ENCODE measurements around the gene FRG1.

- TF ChIP-seq POLR2A (IDR thresholded peaks at IDR 0.05; ENCODE audit: low read length) (no peak), GATA1 (IDR thresholded peaks at IDR 0.05; ENCODE audit: low read depth, low read length) (no peak)
Observed at GRCh38 chr4:189974056-189974455, 33.4 kb downstream of the FRG1 start.

All from erythroblast (primary cell).